HG02885 (cell line): ENCODE data around the gene UBA6.
"Not testable (repeated sequence)": the region's sequence is repeated elsewhere in the genome, so short reads cannot be mapped to it uniquely, and the experiment has no call there.

Experiments
- ATAC-seq: cut with Tn5 transposase; IDR thresholded peaks from one replicate; pipeline ENCODE4 v1.9.1; 2021; ENCODE audit warnings: mild to moderate bottlenecking; ENCODE audit not compliant: unreplicated experiment, poor library complexity

UBA6 gene

DNA sequence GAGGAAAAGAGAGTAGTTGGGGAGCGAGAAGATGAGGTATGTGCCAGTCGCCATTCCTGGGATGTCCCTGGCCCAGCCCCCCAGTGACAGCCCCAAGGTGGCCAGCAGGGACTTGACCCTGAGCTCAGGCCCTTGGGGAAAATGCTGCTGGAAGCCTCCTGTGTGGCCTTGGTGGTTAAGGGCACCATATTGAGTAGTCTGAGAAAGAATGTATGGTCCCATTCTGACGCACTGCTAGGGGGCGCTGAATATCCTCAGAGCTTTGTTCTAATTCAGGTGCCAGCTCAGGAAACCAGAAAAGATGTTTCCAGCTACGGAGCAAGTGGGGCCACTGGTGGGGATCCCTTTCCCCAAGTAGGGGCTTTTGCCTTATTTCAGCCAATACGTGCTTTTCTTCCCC lies 14.0 kb upstream of the UBA6 start:
- no peak for ATAC-seq

DNA sequence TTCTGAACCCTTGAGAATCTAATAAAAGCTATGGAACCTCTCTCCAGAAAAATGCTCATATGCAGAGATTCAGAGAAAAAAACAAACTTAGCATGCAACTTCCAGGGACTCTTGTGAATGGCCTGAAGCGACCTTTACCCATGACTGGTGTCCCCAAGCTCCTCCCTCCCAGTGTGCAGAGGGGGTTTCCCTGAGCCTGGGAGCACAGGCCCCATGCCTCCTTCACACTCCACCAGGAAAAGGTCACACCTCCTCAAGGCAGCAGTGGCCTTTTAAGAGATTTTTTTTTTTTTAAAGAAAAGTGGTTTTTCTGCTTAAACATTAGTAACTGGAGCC lies 13.3 kb upstream of the UBA6 start:
- ATAC-seq = peak; percentile 77

DNA sequence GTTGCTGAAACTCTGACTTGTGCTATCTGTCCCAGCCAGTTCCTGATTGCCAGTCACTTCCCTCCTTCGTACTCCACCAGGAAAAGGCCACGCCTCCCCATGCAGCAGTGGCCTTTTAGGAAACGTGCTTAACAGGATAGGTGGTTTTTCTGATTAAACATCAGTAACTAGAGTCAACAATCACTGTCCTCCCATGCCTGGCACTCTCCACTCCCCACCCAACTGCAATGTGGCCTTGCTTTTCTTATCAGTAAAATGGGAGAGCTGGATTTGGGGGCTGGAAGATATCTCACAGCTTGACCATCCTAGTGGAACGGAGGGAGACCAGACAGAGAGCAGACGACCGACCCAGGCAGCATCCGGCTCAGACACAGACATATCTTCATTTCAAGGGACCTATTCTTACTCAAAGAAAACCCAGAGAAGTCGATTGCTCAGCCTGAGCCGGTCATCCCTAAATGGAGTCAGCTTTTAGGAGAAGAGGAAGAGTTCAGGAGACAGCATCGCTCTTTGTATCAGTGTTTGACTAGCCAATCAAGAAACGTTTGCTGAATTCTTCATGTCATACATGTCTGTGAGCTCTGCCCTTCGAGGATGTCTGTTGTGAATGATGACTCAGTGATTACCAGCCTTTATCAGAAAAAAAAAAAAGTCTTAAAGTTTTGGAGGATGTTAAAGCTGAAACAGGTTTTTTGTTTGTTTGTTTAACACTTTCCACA lies 12.7 kb upstream of the UBA6 start:
- ATAC-seq = no peak

DNA sequence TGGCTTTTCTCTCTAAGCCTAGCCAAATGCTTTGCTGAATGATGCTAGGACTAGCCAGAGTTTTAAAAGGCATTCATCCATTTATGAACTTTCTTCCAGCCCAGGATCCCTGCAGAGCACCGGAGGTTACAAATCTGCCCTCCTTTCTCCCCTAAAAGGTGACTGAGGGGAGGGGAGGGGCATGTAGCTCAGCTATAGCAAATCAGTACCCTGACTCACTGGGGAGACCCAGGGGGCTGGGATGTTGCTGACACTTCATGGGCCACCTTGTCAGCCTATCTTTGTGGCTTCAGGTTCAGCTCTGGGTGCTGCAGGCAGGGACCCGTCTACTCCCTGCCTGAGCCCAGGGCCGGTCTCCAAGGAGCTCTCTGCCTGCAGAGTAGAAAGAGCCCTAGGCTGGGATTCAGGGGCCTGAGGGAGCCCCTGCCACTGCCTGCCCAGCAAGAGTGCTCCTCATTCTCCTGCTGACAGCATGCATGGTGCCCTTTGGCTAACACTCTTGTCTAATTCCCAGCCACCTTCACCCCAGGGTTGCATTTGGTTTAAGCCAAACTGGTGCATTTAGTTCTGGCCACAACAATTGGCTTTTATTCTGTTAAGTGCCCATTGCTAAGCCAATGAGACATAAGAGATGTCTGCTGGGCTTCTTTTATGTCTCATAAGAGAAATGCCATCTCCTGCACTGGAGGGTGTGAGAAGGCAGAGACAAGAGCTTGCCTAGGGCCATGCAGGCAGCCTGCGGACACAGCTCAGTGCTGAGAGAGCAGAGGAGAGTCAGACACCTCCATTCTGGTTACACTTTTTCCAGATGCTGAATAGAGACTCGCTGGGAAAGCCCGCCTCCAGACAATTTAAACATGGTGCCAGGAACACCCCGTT lies 11.9 kb upstream of the UBA6 start:
- ATAC-seq = no peak

DNA sequence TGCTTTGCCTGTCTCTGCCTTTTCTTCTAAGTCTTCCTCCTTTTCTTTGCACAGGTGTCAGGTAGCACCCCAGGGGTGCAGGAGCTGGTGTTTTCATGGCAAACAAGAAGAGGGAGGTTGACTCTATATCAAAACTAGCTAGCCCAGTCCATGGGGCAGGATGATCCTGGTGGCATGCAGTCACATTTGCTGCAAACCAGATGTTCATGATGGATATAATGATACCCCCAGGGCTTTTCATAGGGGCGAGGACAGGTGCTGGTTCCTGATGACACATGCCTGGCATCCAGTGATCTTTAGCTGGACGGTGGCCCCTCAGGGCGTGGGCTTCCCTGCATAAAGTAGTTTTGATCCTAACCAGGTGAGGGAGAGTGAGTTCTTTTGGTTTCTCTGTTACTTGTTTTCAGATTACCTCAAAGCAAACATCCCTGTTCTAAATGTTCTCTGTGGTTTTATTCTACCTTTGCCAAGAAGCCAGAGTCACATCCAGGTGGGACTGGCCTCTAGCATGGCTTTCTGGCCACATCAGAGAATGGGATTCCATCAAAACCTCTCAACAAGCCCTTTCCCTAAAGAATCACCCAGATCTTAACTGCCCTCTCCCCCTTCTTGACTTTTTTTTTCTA lies 11.2 kb upstream of the UBA6 start:
- no peak for ATAC-seq

DNA sequence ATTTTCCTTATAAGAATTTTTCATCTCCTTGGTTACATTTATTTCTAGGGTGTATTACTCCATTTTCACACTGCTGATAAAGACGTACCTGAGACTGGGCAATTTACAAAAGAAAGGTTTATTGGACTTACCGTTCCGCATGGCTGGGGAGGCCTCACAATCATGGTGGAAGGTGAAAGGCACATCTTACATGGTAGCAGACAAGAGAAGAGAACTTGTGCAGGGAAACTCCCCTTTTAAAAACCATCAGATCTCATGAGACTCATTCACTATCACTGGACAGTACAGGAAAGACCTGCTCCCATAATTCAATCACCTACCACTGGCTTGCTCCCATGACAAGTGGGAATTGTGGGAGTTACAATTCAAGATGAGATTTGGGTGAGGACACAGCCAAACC lies 5.7 kb upstream of the UBA6 start:
- ATAC-seq = not testable (repeated sequence)

DNA sequence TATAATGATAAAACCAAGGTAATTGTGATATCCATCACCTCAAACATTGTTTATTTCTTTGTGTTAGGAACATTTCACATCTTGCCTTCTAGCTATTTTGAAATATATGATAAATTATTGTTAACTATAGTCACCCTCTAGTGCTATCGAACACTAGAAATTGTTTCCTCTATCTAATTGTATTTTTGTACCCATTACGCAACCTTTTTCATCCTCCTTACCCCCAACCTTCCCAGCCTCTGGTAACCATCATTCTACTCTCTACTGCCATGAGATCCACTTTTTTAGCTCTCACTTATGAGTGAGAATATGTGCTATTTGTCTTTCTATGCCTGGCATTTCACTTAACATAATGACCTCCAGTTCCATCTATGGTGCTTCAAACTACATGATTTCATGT lies 3.9 kb upstream of the UBA6 start:
- ATAC-seq = no peak

DNA sequence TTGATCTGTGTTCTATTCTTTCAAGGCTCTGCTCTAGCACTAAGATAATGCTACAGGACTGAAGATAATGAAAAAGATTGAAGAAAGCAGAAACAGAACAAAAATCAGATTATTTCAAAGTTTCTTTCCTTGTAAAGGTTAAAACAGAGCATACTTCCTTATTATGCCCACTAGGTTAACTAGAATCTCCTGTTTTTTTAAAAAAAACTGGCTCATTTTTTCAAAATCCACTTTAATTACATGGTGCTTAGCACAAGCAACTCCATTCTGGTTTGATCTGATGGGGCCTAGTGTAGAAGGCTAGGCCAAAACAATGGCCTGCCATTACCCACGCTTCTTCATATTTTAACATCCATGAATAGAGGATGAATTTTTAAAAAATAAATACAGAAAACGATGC lies 1.2 kb upstream of the UBA6 start:
- no peak for ATAC-seq

DNA sequence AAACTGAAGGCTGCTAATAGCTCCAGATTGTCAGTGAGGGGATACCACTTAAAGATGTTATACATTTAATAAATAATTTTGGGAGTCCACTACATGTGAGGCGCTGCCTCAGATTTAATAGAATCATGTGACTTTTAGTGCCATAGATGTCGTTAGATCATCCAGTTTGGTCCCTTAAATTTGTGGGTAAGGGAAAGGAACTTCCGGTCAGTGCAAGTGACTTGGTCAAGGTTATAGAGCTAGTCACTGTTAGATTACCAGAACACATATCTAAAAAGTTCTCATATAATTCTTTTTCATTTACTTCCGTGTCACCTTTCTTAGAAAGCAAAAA lies 529 bp upstream of the UBA6 start:
- ATAC-seq = no peak

DNA sequence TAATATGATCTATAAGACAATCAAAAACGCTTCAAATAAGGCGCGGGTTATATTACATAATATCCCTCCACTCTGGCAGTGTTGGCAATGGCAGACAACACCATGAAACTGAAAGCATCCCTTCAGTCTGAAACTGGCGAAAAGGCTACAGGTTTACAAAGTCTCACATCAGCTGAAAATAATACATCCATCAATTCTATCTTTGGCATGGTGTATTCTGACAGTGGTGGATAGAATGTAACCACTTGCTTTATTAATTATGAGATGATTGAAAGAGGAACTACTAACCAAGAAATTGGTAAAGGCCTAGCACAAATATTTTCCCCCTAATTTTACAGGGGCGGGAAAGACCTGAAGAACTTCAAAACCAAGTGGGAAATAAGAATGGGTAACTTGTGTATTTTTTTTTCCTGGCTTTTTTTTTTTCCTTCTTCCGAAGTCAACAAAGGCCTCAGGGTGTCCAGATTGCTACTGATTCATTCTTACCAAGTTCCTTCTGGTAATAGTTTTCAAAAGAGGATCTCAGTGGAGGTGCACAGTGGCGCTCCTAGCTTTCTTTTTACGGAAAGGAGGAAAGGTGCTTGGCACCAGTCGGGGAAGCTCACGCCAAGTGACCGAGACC lies 728 bp downstream of the UBA6 start:
- peak; percentile 27 for ATAC-seq

DNA sequence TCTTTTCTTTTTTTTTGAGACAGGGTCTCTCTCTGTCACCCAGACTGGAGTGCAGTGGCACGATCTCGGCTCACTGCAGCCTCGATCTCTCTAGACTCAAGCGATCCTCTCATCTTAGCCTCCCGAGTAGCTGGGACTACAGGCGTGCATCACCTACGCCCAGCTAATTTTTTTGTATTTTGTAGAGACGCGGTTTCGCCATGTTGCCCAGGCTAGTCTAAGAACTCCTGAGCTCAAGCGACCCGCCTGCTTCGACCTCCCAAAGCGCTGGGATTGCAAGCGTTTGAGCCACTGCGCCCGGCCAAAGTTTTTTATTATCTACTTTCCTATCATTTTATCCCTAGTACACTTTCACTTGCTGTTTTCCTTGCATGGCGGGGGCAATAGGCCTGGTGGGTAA lies 1.4 kb downstream of the UBA6 start:
- no peak for ATAC-seq

DNA sequence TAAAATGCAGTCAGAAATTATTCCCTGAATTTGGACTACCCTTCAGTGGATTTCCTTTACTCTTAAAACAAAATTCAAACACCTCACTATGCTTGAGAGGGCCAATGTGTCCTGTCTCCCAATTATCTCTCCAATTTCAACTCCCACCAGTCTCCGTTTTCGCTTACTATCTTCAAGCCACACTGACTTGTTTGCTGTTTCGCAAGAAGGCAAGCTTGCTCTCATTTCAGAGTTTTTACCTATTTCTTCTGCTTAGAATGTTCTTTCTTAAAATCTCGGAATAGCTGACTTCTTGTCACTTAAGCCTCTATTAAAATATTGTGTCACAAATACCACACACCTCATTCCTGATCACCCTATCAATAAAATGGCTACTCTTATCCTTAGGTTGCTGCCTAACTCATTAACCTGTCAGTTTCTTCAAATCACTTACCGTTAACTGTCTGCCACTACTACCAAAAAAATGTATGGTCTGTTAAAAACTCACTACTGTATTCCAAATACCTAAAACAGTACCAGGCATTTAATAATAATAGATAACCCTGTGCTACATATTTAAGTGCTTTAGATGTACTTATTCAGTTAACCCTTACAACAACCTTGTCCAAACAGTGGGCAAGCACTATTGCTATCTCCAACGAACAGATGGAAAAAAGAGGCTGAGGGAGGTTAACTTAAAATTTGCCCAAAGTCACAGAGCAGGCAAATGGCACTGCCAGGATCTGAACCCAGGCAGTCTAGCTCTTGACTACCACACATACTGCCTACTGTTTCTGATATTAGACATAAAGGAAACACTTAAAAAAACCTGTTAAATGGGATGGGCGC lies 2.9 kb downstream of the UBA6 start:
- no peak for ATAC-seq

DNA sequence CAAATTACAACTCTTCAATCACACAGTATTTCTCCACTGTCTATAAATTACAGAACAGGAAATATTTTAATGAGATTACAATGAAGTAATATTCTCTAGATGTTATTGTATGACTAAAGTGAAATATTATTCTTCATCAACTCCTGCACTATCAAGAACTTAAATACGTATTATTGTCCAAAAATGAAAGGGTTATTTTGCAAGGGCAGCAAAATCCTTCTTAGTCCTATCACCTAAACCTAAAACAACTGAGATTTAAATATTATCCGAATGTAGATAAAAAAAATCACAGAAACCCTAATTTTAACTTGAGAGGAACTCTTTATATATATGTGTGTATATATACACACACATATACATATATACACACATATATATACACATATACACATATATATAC lies 4.9 kb downstream of the UBA6 start:
- no peak for ATAC-seq

DNA sequence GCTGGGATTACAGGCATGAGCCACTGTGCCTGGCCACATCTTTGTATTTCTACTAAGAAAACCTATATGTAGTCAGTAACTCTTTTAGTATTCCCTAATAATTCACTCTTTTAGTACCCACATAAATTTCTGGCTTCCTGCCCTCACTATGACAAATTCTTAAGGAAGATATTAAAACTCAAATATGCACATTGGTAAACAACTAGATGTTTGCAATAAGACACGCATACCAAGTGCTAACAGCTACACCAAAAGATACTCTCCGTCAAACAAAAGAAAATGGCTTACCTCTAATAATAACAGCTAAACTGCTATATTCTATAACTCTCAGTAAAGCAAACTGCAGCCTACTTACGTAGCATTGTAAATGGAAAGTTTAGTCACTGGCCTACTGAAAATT lies 6.3 kb downstream of the UBA6 start:
- ATAC-seq = no peak

DNA sequence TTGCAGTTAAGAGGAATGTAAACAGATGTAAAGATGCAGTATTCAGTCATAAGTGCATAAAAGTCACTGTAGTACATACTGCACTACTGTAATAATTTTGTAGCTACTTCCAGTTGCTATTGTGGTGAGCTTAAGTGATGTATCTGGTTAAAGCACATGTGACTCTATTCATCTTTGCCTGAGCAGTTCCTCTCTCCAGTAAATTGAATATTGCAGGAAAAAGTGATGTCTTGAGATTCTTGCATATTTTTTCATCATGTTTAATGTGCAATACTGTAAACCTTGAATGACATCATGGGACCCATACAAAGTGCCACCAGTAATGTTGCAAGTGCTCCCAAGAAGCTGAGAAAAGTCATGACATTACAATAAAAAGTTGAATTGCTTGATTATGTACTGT lies 9.6 kb downstream of the UBA6 start:
- no peak for ATAC-seq

DNA sequence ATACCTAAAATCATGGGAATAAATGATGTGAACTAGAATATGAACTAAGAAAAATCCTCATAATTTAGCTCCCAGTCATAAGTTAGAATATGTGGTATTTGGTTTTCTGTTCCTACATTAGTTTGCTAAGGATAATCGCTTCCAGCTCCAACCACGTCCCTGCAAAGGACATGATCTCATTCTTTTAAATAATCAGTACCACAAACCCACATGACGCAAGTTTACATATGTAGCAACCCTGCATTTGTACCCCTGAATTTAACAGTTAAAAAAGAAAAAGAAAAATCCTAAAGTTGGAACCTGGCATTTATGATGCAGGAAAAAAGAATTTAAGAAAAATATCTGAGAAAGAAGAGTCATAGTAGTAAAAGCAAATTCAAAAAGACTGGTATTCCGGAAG lies 13.3 kb downstream of the UBA6 start:
- ATAC-seq = no peak

DNA sequence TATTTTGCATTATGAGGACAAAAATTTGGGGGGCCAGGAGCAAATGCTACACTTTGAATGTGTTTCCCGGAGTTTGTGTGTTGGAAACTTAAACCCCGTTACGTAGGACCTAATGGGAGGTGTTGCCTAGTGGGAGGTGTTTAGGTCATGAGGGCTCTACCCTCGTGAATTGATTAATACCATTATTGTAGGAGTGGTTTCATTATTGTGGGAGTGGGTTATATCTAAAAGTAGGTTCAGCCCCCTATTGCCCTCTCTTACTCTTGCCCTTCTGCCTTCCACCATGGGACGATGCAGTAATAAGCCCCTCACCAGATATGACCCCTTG lies 15.5 kb downstream of the UBA6 start:
- ATAC-seq = no peak

DNA sequence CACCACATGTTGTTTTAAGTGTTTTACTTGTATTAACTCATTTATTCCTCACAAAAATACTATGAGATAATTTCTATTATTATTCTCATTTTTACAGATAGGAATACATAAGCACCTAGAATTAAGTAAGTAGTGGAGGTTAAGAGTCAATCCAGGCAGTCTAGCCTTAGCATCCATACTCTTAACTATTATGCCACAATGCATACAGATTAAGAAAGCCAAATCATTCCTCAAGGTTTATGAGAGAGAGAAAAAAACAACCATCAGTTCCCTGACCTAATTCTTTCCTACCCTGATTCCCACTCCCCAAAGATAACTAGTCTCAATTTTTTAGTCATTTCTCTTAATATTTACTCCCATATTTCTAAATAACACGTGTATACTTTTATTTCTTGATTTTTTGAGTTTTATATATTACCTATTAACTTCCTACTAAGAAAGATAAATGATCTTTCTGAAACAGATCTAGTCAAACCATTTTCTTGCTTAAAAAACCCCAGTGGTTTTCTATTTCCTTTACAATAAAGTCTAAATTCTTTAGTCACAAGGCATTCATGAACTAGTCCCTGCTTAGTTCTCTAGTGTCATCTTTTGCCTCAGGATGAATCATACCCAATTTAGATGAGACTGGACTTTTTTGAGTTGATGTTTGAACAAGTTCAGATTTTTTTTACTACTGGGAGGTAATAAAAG lies 16.0 kb downstream of the UBA6 start:
- peak; percentile 51 for ATAC-seq

DNA sequence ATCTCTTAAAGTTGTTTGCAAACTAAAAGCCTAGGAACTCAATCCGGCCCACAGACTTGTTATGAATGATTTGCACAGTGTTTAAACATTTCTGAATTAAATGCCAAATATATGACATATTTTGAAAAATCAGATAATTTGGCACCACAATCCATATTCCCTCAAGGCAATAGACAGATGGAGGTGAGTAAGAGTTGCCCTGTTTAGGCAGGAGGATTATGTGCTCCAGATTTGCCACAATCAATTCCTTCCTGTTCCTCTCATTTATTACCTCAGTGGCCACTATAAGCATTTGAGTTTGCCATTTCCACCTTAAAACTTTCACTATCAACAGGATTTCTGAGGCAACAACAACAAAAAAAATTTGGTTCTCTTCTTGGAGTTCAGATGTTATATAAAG lies 18.7 kb downstream of the UBA6 start:
- no peak for ATAC-seq
